ENCODE results near the gene SNX7.

- no peak for TF ChIP-seq CTCF (IDR thresholded peaks at IDR 0.05)
- TF ChIP-seq POLR2A (IDR thresholded peaks at IDR 0.05): no peak
These were observed 10.7 kb downstream of the SNX7 start for GRCh38 chr1:98672189-98672588.
